Epithelial cell of proximal tubule (primary cell): ENCODE measurements around the gene UBE2O. TPM values are rescaled to one million over a fixed set of nuclear protein-coding genes. Genes with fewer than 3 reads are reported as not detected.

ENCODE experiments used
- DNase-seq: peaks from one replicate; pipeline ENCODE4 v3.0.0-alpha.2; 2011; ENCODE audit warnings: low read depth
- H3K4me3 ChIP-seq: 2 replicates; pipeline ENCODE4 v1.5.1; 2011; ENCODE audit warnings: low read depth, mild to moderate bottlenecking, low read length
- total RNA-seq: library from RNA; depleted of rRNA; stranded (reverse); fragments of >200 nt; gene quantifications from 2 replicates; pipeline ENCODE4 v1.2.3, GENCODE V29; 2015
- TF ChIP-seq, protein P1 (sequence below): conservative IDR thresholded peaks from 2 replicates; pipeline ENCODE4 v1.5.1; 2012; ENCODE audit warnings: low read depth, mild to moderate bottlenecking, low read length

Gene UBE2O
- total RNA-seq, 1 donor from 2014 or later, result 15.6 TPM

DNA sequence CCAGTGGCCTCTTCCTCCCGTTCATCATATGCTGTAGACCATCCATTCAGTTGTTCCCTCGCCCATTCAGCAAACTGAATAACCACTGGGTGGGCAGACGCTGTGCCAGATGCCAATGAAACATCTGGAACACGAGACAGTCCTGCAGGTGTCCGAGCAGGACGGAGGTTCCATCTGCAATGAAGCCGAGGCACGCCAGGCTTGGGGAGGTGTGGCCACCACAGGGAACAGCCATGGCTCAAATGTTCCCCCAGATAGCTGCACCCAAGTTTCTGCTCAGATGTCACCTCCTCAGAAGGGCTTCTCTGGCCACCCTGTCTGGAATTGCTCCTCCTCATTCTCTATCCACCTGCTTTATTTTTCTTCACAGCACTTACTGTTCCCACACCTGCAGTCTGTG, 30.5 kb downstream of the UBE2O start:
- no peak overlapping the region for H3K4me3 ChIP-seq
- TF ChIP-seq, protein P1, sequence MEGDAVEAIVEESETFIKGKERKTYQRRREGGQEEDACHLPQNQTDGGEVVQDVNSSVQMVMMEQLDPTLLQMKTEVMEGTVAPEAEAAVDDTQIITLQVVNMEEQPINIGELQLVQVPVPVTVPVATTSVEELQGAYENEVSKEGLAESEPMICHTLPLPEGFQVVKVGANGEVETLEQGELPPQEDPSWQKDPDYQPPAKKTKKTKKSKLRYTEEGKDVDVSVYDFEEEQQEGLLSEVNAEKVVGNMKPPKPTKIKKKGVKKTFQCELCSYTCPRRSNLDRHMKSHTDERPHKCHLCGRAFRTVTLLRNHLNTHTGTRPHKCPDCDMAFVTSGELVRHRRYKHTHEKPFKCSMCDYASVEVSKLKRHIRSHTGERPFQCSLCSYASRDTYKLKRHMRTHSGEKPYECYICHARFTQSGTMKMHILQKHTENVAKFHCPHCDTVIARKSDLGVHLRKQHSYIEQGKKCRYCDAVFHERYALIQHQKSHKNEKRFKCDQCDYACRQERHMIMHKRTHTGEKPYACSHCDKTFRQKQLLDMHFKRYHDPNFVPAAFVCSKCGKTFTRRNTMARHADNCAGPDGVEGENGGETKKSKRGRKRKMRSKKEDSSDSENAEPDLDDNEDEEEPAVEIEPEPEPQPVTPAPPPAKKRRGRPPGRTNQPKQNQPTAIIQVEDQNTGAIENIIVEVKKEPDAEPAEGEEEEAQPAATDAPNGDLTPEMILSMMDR, result no peak
- DNase-seq, result no peak

DNA sequence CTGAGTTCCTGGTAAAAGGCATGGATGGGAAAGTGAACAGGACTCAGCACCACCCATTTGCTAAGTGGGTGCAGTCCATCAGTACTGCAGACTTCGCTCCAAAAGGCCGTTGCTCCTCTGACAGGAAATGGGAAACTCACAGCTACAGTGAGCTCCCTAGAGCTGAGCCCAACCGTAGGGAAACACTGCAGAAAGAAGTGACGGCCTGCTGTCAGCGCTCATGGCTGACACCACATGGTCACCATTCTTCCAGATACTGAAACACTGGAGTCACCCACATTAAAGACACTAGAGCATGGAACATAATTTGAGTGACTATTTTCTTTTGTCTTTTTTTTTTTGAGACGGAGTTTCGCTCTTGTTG, 31.9 kb downstream of the UBE2O start:
- no peak overlapping the region for H3K4me3 ChIP-seq
- TF ChIP-seq, protein P1, result no peak
- no peak for DNase-seq

DNA sequence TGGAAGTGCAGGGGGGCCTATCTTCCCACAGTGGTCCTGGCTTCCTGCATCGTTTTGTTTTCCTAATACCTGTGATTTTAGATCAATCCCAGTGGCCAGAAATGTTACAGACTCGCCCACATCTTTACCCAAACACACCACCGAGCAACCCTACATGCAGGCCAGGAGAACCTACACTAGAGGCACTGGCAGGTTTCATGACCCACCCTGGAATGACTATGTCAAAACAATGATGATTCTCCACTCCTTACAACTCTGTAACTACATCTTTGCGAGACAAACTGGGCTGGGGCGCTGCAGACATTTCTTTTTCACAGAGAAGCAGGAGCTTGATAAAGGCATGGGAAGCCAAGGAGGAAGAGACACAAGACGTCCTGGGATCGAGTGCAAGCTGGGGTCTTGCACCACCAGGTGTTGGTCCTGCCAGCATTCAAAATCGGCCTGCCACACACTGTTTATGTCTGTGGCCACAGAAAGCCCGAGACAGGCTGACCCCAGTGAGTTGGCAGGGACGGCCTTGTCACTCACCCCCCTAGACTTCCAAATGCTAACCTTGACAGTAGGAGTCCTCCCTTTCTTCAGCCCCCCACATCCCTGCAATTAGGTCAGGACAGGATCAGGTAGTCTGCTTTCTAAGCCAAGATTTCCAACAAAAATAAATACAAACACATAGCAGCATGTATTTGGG, 32.5 kb downstream of the UBE2O start:
- H3K4me3 ChIP-seq, result no peak overlapping the region
- TF ChIP-seq, protein P1, result no peak
- no peak for DNase-seq

DNA sequence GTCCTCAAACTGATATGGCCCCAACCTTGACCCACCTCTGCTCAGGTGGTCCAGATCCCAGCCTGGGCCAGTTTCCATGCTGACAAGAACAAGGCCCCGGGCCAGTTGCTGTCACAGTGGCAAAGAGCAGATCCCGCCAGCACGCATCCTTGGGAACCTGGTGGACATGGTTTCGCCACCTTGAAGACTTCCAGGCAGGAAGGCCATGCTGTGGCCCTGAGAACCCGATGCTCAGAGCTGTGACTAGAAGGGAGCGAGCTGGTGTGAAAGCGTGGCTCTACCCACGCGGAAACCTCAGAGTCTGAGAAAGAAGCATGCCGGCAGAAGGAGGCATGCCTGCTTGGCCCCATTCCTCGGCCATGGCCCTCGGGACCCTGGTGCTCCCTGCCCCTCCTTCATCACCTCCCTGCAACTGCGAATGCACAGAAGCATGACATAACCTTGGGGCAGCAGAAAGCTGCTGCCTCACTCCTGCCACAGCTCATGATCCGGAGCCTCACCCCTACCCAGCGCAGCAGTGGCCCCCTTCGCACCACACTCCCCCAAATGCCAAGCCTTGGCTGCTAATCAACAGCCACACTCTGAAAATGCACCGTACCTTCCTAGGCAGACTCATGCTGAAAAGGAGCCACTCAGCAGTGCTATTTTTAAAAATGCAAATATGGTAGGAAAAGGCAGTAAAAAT, 33.2 kb downstream of the UBE2O start:
- no peak for DNase-seq
- TF ChIP-seq, protein P1, result no peak

DNA sequence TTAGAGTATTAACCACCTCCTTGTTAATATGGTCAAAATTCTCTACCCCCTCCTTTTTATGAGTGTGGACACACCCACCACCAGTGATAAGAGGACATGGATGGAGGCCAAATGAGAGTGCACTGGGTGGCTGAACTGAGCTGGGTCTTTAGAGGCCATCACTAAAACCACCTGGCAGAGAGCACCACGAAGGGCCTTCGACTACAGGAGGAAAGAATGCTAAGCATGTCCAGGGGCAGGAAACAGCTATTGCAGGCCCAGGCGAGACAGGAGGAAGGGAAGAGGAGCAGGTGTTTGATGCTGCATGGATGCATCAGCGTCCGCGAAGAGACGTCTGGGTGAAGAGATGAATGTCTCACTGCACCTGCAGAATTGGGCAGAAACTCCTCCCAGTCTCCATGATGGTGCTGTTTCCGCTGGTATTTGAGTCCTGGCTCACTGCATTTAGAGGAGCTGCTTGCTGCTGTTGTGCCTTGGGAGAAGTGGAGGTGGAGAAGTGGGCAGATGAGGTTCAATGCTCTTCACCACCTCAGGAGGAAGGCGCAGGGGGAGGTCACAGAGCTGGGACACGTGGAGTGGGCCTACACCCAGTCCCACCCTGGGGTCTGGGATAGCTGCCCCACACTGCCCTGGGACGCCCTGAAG, 35.3 kb downstream of the UBE2O start:
- TF ChIP-seq, protein P1, result no peak
- H3K4me3 ChIP-seq, result no peak overlapping the region
- DNase-seq, result no peak

More for the DNA sequence above, 33.2 kb downstream of the UBE2O start:
- no peak overlapping the region for H3K4me3 ChIP-seq

DNA sequence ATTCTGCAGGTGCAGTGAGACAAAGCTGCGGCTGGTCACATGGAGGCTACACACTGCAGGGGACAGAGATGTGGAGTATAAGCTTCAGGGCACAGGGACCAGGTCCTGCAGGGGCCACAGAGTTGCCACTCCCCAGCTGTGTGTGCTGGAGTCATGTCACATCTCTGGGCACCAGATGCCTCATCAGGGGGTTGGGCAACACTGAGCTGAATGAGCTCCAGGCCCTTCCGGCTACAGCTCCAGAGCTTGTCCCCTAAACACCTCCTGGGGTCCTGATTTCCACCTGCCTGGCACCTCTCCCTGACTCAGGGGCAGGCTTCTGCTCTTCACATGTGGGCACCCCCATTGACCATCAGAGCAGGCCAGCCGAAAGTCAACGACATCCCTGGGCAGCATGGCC, 36.1 kb downstream of the UBE2O start:
- DNase-seq, result no peak
- TF ChIP-seq, protein P1, result no peak
- H3K4me3 ChIP-seq, result no peak overlapping the region
